HFF-Myc (cell line): ENCODE measurements around the gene HABP4.
"Not testable (repeated sequence)": the region's sequence is repeated elsewhere in the genome, so short reads cannot be mapped to it uniquely, and the experiment has no call there.

Source experiments
- DNase-seq: peaks from one replicate; pipeline ENCODE4 v3.0.0-alpha.2; 2011; ENCODE audit warnings: low read depth; ENCODE audit errors: extremely low read depth
- H3K4me3 ChIP-seq: replicated peaks from 2 replicates; pipeline ENCODE4 v1.5.1; 2011; ENCODE audit warnings: low read depth, mild to moderate bottlenecking, control low read depth, low read length
- TF ChIP-seq, protein P1 (sequence below): IDR thresholded peaks from 2 replicates; pipeline ENCODE4 v1.5.1; 2012; ENCODE audit warnings: mild to moderate bottlenecking, low read depth, low read length, control low read depth; ENCODE audit errors: missing control alignments

HABP4 gene

DNA sequence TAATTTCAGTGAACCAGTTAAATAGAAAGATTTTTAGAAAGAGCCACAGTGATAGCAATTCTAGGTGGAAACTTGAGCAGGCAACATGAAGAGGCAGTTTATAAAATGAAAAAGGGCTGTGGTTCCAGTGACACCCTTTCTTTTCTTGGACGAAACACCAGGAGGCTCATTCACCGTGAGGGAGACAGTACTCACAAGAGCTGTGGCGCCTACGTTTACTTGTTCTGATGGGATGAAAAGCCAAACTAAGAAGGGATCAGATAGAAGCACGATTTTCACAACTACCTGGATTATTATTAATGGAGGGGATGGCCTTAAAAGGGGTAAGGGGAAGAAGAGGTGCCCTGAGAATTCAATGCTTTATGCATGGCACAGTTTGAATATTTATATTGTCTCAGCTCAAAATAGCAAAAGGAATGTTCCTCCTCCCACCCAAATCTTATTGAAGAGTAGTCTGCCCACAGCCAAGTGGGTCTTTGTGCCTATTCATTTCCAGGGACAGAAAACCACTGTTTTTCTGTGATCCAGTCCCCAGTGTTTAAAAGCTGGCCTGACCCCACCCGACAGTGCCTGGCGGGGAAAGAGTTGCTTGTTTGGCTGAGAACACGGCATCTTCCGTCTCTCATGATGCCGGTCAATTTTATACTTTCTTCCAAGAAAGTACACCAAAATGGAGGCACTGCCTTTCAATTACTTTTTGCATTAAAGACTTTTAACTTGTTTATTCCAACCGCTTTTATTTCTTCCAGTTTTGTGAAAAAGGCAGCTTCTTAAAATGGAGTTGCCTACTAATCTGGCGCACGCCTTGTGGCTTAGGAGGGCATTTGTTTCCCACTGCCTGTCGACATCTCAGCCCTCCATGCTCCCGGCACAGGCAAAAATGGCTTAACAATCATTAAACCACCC is 51.9 kb downstream of the HABP4 start:
- no peak overlapping the region for H3K4me3 ChIP-seq
- TF ChIP-seq, protein P1, sequence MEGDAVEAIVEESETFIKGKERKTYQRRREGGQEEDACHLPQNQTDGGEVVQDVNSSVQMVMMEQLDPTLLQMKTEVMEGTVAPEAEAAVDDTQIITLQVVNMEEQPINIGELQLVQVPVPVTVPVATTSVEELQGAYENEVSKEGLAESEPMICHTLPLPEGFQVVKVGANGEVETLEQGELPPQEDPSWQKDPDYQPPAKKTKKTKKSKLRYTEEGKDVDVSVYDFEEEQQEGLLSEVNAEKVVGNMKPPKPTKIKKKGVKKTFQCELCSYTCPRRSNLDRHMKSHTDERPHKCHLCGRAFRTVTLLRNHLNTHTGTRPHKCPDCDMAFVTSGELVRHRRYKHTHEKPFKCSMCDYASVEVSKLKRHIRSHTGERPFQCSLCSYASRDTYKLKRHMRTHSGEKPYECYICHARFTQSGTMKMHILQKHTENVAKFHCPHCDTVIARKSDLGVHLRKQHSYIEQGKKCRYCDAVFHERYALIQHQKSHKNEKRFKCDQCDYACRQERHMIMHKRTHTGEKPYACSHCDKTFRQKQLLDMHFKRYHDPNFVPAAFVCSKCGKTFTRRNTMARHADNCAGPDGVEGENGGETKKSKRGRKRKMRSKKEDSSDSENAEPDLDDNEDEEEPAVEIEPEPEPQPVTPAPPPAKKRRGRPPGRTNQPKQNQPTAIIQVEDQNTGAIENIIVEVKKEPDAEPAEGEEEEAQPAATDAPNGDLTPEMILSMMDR, result no peak
- DNase-seq, result no peak

DNA sequence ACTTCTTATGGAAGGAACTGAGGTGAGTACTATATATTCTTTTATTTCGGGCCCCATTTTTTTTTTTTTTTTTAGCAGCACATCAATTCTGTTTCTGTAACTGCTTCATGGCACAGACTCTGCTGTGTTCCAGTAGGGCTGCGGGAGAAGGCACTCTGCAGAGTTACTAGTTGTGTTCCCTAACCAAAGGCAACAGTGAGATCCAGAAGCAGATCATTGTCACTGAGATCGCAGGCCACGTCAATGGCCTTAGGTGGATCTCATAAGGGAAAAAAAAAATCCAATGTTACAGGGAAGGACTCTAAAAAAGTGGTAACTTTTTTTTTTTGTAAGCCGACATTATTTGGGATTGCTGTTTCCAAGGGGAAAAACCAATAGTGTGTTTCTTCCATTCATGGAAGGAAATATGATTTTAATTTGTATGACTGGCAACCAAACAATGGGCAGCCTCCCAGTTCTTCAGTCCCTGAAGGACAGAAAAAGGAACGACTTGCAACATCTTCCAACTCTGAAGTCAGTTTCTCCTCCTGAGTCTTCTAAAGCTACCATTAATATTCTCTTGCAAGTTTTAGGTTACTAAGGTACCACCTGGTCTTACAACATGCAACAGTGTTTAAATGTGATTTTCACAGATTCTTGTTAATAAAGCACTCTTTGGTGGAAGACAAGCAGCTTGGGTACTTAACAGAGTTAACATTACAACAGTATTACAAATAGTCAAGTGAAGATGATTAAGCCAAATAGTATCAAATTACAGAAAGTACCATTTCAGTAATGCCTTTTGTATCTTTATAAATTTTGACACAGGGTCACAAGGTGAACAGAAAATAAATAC is 52.8 kb downstream of the HABP4 start:
- TF ChIP-seq, protein P1, result no peak
- no peak overlapping the region for H3K4me3 ChIP-seq
- DNase-seq, result no peak

DNA sequence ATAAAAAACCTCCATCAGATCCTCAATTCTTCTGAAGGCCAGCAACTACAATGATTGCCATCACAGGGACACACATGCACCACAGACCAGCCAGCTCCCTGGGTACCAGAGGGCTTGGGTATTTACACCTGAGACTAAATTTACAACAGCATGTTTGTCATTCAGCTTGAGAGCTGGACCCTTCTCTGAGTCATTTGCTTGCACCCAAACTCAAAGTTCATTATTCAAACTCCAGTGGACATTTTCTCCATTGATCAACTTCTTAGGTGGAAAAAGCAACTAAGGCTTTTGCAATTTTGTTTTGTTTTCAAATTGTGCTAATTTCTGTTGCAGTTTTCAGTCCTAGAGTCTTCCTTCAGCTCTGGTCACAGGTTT is 53.4 kb downstream of the HABP4 start:
- DNase-seq, H3K4me3 ChIP-seq: not testable (repeated sequence)

GRCh38 chr9:96503918-96504317 is 53.9 kb downstream of the HABP4 start:
- DNase-seq, result no peak
- TF ChIP-seq, protein P1, result no peak
- no peak overlapping the region for H3K4me3 ChIP-seq

- TF ChIP-seq, protein P1, result no peak
- DNase-seq, result no peak
- no peak overlapping the region for H3K4me3 ChIP-seq
These were observed 55.5 kb downstream of the HABP4 start for GRCh38 chr9:96505316-96505991.

GRCh38 chr9:96508227-96508940 is 58.4 kb downstream of the HABP4 start:
- DNase-seq, result no peak
- TF ChIP-seq, protein P1, result no peak
- no peak overlapping the region for H3K4me3 ChIP-seq
